ENCODE results near the gene HS1BP3. TPM values are rescaled to one million over a fixed set of nuclear protein-coding genes. Genes with fewer than 3 reads are reported as not detected.

The HS1BP3 gene
- total and polyA plus RNA-seq, 2 donors (not counting 3 experiments of a cell fraction or from before 2014, with no cell fraction given) = 27.4 to 33.1 TPM

- Histone ChIP-seq H4K20me1 (replicated peaks; ENCODE audit: control insufficient read depth, extremely low read depth, insufficient read depth, low read length) (no peaks in the 10 kb centered on the region), H3K79me2 (ENCODE audit: control insufficient read depth, insufficient read depth, low read length) (no peaks in the 10 kb centered on the region), H2AFZ (ENCODE audit: low read depth, low read length) (no peak overlapping the region), H3K36me3 (ENCODE audit: control insufficient read depth in 2 of 2, extremely low read depth in 1 of 2, insufficient read depth in 2 of 2, low read length in 2 of 2) (no peaks in the 10 kb centered on the region), H3K27ac (ENCODE audit: insufficient read depth, low read depth, low read length) (peak overlapping the region; percentile 76), H3K9me3 (replicated peaks; ENCODE audit: control insufficient read depth, insufficient read depth, low read length) (no peaks in the 10 kb centered on the region), H3K4me1 (ENCODE audit: control insufficient read depth, extremely low read depth, insufficient read depth, low read length) (peaks cover 37% of the 10 kb centered on the region), H3K9ac (replicated peaks; ENCODE audit: extremely low read depth, insufficient read depth, low read length) (no peak overlapping the region), H3K27me3 (ENCODE audit: control insufficient read depth in 2 of 2, insufficient read depth in 2 of 2, low read length in 2 of 2) (no peaks in the 10 kb centered on the region), H3K4me3 (replicated peaks in 1 of 3; ENCODE audit: insufficient read depth in 1 of 3, low read depth in 1 of 3, low read length in 3 of 3) (no peak overlapping the region), H3K9me1 (replicated peaks; ENCODE audit: control insufficient read depth, extremely low read depth, insufficient read depth, low read length) (no peaks in the 10 kb centered on the region), H3K4me2 (ENCODE audit: insufficient read depth, low read length) (no peak overlapping the region)
- dilution Hi-C loops (cut with MboI; ENCODE audit: extremely low pct_ligation_motif_present, low sequenced_read_pairs) (no loop called here), intact Hi-C loops (cut with micrococcal nuclease) (no loop called here)
- CTCF ChIA-PET = interaction anchor here (0.8 to 1.4 kb wide), 3 partner anchors 10 to 51 kb away, joined by 3 to 4 read pairs (median 3); no protein-coding TSS in a partner anchor
- POLR2A ChIA-PET = interaction anchor here (1.3 to 3.8 kb wide), 2 partner anchors 14 to 138 kb away, joined by 4 to 19 read pairs; partner anchors contain the start of gene RHOB
- FAIRE-seq (peak; percentile 66), DNase-seq (ENCODE audit: low read depth, low spot score) (no peak)
- TF ChIP-seq, protein P1, sequence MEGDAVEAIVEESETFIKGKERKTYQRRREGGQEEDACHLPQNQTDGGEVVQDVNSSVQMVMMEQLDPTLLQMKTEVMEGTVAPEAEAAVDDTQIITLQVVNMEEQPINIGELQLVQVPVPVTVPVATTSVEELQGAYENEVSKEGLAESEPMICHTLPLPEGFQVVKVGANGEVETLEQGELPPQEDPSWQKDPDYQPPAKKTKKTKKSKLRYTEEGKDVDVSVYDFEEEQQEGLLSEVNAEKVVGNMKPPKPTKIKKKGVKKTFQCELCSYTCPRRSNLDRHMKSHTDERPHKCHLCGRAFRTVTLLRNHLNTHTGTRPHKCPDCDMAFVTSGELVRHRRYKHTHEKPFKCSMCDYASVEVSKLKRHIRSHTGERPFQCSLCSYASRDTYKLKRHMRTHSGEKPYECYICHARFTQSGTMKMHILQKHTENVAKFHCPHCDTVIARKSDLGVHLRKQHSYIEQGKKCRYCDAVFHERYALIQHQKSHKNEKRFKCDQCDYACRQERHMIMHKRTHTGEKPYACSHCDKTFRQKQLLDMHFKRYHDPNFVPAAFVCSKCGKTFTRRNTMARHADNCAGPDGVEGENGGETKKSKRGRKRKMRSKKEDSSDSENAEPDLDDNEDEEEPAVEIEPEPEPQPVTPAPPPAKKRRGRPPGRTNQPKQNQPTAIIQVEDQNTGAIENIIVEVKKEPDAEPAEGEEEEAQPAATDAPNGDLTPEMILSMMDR (IDR thresholded peaks at IDR 0.05; ENCODE audit: extremely low read depth in 1 of 2, insufficient read depth in 1 of 2, low read depth in 1 of 2, low read length in 2 of 2) = no peak
- no peak for TF ChIP-seq POLR2A (IDR thresholded peaks at IDR 0.05; ENCODE audit: low read depth, low read length)
- no peak for TF ChIP-seq EZH2 (IDR thresholded peaks at IDR 0.05; ENCODE audit: borderline replicate concordance, low read depth, low read length, severe bottlenecking)
- TF ChIP-seq MYC (IDR thresholded peaks at IDR 0.05; ENCODE audit: low read depth, low read length) = no peak
- no peak for TF ChIP-seq POLR2AphosphoS5 (IDR thresholded peaks at IDR 0.05; ENCODE audit: insufficient read depth, low read depth, low read length)
- no peak for TF ChIP-seq MAX (IDR thresholded peaks at IDR 0.05; ENCODE audit: insufficient read depth, insufficient read length)
- TF ChIP-seq GATA2 (IDR thresholded peaks at IDR 0.05; ENCODE audit: insufficient read depth, insufficient read length, low read depth, low read length) = no peak
- no peak for TF ChIP-seq JUN (IDR thresholded peaks at IDR 0.05; ENCODE audit: borderline replicate concordance, insufficient read depth, insufficient read length, low read depth)
- TF ChIP-seq FOS (IDR thresholded peaks at IDR 0.05; ENCODE audit: borderline replicate concordance, insufficient read depth, low read length) = no peak
- no TSS peak for BruUV-seq (replicated peaks)
These were observed 65.6 kb downstream of the HS1BP3 start for GRCh38 chr2:20585359-20585709.
